TTC549 (cell line): ENCODE data around the gene FFAR3.
"Not testable (repeated sequence)": the region's sequence is repeated elsewhere in the genome, so short reads cannot be mapped to it uniquely, and the experiment has no call there.

Experiments
- FAIRE-seq: peaks from 2 replicates; lab custom pipeline; 2012; peaks lifted over from hg19 to GRCh38; lab: Jason Lieb, UNC

The FFAR3 gene

DNA sequence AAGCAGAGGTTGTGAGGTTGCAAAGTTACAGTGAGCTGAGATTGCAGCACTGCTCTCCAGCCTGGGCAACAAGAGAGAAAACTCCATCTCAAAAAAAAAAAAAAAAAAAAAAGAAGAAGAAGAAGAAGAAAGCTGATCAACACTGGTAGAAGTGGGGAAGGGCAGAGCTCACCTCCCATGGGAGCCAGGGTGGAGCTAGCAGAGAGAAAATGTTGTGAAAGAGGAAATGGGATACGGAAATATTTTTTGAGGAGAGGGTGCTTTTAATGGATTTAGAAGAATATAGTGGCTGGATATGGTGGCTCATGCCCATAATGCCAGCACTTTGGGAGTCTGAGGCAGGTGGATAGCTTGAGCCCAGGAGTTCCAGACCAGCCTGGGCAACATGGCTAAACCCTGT is 19.4 kb downstream of the FFAR3 start:
- no peak for FAIRE-seq

- no peak for FAIRE-seq
These were observed 20.1 kb downstream of the FFAR3 start for GRCh38 chr19:35378356-35378755.

DNA sequence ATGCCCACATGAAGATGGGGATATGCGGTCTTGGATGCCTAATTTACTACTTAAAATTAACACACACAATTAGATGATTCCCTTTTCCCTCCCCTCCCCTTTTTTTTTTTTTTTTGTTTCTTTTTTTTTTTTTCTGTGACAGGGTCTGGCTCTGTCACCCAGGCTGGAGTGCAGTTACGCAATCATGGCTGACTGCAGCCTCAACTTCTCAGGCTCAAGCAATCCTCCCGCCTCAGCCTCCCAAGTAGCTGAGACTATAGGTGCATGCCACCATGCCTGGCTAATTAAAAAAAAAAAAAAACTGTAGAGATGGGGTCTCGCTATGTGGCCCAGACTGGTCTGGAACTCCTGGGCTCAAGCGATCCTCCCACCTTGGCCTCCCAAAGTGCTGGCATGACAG is 21.3 kb downstream of the FFAR3 start:
- FAIRE-seq: not testable (repeated sequence)

DNA sequence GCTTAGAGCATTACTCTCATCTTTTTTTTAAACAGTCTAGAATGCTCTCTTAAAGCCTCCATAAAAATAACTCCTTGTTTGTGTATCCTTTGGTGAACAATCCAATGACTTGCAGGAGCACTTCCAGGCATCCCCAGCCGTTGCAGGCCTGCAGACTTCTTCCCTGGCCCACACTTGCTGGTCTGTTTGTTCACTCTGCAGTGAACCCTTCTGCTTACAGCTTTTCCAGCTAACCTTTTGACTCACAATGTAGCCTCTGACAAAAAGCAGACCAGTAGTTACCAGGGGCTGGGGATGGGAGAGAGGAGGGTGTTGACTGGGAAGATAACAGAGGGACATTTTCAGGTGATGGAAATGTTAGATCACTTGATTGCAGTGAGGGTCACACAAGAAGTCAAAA is 21.7 kb downstream of the FFAR3 start:
- no peak for FAIRE-seq

DNA sequence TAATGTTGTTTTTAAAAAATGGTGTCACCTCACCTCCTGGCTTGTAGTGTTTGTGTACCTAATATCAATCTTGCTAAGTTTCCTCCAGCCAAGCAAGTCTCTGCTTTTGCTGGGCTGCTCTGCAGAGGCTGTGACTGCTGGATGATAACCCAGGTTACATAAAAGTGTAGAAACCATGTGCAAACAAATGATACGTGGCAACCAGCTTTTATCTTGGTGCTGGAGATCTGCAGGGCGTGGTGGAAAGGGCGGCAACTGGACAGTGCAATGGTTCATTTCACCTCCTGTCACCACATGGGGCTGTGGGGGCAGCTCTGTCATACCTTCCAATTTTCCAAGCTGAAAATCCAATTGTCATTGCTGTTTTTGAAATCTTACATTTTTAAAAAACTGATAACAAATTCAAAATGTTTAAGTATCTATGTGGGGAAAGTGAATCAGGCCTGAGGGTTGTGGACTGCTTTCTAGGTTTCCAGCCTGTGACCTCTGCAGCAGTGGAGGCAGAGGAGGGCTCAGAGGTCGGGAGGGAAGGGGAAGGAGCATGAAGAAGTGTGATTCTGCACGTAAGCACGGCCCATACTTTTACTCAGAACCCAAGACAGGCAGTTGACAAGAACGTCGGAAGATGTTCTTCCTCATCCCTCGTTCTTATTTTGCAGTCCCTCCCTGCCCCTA is 22.3 kb downstream of the FFAR3 start:
- FAIRE-seq: no peak

DNA sequence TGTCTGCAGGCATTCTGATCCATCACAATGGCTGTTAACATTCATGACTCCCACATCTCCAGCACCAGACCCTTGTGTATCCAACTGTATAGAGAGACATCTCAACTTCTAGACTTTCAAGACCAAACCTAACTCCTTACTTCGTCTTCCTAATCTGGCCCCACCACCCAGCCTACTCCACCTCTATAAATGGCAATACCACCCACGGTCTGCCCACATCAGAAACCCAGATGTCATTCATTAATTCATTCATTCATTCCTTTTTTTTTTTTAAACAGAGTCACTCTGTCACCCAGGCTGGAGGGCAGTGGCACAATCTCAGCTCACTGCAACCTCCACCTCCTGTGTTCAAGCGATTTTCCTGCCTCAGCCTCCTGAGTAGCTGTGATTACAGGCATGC is 23.1 kb downstream of the FFAR3 start:
- no peak for FAIRE-seq

DNA sequence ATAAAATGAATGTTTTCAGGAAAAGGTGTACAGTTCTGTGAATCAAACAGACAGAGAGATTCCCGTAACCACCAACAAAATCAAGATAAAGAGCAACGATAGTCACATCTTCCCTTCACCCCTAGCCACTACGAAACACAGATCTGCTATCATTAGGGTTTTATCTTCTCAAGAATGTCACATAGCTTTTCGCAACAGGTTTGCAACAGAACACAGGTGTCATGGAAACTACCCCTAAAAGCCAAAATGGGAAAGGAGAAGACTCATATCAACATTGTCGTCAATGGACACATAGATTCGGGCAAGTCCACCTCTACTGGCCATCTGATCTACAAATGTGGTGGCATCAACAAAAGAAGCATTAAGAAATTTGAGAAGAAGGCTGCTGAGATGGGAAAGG is 23.7 kb downstream of the FFAR3 start:
- no peak for FAIRE-seq

GRCh38 chr19:35383536-35383935 is 25.3 kb downstream of the FFAR3 start:
- FAIRE-seq: no peak

DNA sequence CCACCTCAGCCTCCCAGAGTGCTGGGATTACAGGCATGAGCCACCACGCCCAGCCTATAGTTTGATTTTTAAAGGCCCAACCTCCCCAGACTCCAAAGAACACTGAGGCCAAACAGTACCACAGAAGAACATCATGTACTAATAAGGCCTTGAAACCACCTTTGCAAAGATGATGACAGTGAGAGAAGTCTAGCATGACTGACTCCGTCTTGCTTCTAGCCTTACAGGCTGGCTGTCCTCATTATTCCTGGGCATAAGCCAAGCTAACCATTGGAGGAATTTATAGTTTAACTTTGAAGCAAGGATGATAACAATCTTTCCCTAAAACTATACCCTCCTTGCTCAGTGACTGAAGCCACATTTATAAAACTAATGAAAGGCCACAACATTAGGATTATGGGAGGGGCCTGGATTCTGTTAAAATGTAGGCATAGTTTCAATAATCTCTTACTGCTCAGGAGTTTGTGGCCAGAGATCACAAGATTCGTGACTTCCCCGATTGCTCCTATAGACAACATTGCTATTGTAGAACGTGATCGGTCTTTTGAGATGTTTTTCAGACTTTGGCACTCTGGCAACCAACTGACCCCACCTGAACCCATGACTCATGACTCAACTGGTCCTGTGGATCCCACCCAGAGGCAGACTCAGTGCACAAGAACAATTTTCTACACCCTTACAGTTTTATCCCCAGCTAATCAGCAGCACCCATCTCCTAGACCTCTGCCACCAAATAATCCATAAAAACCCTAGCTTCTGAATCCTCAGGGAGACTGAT is 30.2 kb downstream of the FFAR3 start:
- FAIRE-seq: no peak

DNA sequence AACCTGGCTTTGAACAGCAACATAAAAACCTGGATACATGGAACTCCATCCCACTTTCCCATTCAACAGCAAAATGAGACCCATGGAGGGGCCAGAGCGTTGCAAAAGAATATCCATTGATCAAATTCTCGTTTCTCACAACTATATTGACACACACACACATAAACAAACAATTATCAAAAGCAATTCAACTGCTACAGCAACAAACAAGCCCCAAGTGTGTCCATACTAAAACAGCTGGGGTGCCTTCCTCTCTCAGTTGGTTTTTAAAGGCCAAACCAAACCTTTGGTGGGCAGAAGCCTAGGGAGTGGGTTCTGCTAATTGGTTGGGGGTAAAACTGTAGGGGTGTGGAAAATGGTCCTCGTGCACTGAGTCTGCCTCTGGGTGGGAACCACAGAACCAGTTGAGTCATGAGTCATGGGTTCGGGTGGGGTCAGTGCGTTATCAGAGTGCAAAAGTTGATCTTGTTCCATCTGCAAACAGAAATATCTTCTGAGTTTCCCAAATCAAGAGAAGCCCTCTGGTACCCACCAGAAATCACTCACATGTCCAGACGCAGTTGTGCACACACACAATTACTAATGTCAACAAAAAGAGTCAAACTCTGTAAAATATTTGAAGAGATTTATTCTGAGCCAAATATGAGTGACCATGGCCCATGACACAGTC is 31.1 kb downstream of the FFAR3 start:
- FAIRE-seq: no peak

DNA sequence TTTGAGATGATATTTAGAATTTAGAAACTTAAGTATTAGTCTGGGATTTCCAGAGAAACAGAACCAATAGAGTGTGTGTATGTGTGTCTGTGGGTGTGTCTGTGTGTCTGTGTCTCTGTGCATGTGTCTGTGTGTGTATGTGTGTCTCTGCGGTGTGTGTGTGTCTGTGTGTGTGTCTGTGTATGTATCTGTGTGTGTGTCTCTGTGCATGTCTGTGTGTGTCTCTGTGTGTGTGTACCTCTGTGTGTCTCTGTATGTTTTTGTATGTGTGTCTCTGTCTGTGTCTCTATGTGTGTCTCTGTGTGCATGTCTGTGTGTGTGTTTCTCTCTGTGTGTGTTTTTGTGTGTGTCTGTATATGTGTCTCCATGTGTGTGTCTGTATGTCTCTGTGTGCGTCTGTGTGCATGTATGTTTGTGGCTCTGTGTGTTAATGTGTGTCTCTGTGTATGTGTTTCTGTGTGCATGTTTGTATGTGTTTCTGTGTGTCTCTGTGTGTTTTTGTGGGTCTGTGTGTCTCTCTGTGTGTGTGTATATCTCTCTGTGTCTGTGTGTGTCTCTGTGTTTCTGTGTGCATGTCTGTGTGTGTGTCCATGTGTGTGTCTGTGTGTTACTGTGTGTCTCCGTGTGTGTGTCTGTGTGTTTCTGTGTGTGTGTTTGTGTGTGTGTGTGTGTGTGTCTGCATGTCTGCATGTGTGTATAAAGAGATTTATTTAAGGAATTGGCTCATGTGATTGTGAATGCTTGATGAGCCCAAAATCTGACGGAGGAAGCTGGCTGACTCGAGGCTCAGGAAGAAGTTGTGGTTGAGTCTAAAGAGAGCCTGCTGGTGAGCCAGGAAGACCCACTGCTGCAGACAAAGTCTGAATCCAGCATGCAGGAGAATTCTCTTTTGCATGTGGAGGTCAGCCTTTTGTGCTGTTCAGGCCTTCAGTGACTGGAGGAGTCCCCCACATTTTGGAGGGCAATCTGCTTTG is 34.8 kb downstream of the FFAR3 start:
- no peak for FAIRE-seq

GRCh38 chr19:35395382-35396199 is 37.3 kb downstream of the FFAR3 start:
- no peak for FAIRE-seq

DNA sequence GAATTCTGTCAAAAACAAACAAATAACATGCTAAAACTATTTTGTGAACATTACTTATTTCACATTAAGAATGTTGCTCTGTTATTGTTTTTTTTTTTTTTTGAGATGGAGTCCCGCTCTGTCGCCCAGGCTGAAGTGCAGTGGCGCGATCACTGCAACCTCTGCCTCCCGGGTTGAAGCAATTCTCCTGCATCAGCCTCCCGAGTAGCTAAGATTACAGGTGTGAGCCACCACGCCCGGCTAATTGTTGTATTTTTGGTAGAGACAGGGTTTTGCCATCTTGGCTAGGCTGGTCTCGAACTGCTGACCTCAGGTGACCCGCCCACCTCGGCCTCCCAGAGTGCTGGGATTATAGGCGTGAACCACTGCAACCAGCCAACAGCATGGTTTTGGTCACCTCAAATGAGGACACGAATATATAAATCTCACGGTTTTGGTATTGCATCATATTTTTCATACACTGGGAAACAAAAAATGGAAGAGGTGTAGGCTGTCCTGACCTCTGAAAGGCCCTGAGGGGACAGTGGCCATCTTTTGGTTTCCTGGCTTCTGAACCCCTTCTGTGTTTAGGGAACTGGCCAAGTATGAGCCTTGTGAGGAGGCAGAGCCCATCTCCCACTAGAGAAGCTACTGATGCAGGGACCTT is 38.1 kb downstream of the FFAR3 start:
- FAIRE-seq: no peak

GRCh38 chr19:35397064-35397463 is 38.8 kb downstream of the FFAR3 start:
- FAIRE-seq: no peak

DNA sequence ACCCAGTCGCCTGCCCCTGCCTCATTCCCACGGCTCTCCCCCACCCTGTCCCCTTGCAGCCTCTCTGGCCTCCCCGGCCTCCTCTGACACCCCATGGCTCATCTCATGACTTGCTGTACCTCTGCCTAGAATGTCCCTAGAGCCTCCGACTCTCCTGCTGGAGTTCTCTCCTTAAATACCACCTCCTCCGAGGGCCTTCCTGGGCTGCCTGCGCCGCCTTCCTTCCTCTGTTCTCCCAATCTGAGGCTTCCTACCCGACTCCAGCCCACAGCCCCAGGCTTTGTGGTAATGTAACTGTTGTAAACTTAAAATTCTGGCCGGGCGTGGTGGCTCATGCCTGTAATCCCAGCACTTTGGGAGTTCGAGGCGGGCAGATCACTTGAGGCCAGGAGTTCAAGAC is 40.3 kb downstream of the FFAR3 start:
- no peak for FAIRE-seq

GRCh38 chr19:35399231-35399630 is 41.0 kb downstream of the FFAR3 start:
- FAIRE-seq: no peak

DNA sequence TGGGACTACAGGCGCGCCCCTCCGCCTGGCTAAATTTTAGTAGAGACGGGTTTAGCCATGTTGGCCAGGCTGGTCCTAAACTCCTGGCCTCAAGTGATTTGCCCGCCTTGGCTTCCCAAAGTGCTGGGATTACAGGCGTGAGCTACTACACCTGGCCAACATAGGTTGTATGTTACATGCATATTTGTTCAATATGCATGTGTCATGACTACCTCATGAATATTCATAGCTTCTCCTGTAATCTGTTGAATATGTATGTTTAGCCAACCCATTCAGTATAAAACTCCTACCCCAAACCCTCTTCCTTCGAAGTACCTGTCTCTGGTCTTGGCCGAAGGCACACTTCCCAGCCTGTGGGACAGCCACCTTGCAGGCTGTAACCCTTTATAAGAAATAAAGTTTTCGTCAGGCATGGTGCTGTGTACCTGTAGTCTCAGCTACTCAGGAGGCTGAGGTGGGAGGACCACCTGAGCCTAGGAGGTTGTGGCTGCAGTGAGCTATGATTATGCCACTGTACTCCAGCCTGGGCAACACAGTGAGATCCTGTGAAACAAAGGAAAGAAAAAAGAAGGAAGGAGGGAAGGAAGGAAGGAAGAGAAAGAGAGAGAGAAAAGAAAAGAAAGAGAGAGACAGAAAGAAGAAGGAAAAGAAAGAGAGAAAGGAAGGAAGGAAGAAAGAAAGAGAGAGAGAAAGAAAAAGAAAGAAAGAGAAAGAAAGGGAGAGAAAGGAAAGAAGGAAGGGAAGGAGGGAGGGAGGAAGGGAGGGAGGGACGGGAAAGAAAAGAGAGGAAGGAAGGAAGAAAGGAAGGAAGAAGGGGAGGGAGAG is 41.9 kb downstream of the FFAR3 start:
- no peak for FAIRE-seq

GRCh38 chr19:35400773-35401100 is 42.5 kb downstream of the FFAR3 start:
- FAIRE-seq: no peak

GRCh38 chr19:35401416-35401815 is 43.2 kb downstream of the FFAR3 start:
- not testable (repeated sequence) for FAIRE-seq

DNA sequence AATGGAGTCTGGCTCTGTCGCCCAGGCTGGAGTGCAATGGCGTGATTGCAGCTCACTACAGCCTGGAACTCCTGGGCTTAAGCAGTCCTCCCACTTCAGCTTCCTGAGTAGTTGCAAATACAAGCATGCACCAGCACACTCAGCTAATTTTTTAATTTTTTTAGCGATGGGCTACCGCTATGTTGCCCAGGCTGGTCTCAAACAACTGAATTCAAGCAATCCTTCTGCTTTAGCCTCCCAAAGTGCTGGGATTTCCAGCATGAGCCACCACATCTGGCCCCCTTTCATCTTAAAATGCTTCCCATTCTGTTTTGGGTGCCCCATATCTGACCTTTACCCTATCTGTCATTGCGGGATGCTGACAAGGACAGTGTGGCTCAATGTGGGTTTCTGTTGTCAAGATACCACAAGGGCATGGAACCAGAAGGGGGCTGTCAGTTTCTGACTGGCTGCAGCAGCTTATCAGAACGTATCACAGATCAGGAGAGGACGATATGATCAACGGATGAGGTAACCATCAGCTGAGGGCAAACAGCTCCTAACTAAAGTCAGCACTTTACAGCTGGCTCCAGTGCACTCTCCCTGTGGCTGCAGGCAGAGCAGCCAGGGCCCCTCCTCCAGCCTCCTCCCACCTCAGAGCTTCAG is 45.0 kb downstream of the FFAR3 start:
- FAIRE-seq: no peak
